Measurements from ENCODE around the gene EPHB4.

DNA sequence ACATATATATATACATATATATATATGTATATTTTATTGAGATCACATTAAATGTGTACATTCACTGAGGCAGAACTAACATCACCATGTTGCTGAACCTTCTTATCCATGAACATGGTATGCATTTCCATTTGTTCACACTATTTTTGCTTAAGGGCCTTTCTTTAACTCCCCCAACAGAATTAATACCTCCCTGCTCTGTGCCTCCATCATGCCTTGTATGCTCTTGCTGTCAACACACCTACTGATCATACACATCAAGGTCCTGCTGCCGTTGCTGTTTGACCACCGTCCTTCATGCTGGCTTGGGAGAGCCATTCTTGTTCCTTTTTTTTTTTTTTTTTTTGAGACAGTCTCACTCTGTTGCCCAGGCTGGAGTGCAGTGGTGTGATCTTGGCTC, 43.5 kb downstream of the EPHB4 start:
- TF ChIP-seq, protein P1, sequence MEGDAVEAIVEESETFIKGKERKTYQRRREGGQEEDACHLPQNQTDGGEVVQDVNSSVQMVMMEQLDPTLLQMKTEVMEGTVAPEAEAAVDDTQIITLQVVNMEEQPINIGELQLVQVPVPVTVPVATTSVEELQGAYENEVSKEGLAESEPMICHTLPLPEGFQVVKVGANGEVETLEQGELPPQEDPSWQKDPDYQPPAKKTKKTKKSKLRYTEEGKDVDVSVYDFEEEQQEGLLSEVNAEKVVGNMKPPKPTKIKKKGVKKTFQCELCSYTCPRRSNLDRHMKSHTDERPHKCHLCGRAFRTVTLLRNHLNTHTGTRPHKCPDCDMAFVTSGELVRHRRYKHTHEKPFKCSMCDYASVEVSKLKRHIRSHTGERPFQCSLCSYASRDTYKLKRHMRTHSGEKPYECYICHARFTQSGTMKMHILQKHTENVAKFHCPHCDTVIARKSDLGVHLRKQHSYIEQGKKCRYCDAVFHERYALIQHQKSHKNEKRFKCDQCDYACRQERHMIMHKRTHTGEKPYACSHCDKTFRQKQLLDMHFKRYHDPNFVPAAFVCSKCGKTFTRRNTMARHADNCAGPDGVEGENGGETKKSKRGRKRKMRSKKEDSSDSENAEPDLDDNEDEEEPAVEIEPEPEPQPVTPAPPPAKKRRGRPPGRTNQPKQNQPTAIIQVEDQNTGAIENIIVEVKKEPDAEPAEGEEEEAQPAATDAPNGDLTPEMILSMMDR (conservative IDR thresholded peaks at IDR 0.05 in 1 of 2, IDR thresholded peaks at IDR 0.05 in 1 of 2; ENCODE audit: extremely low read depth in 1 of 2, insufficient read depth in 1 of 2, low read depth in 1 of 2, low read length in 2 of 2), result no peak
- TF ChIP-seq EZH2 (IDR thresholded peaks at IDR 0.05; ENCODE audit: borderline replicate concordance, low read length), result no peak

All from mammary epithelial cell (primary cell).